ENCODE results near the gene SPTBN5. TPM values are rescaled to one million over a fixed set of nuclear protein-coding genes. Genes with fewer than 3 reads are reported as not detected.
"Not testable (repeated sequence)": the region's sequence is repeated elsewhere in the genome, so short reads cannot be mapped to it uniquely, and the experiment has no call there.

The SPTBN5 gene
- total and polyA plus RNA-seq, 2 experiments from 2014 or later, result 0.70 to 2.1 TPM

- Histone ChIP-seq H3K4me1 (ENCODE audit: low read depth) (no peaks in the 10 kb centered on the region), H3K4me3 (no peak overlapping the region), H3K9me3 (ENCODE audit: low read depth) (no peaks in the 10 kb centered on the region), H3K27ac (no peak overlapping the region), H3K27me3 (no peaks in the 10 kb centered on the region), H3K36me3 (no peaks in the 10 kb centered on the region)
- DNase-seq (ENCODE audit: low read depth in 1 of 2, low spot score in 1 of 2), result no peak
- TF ChIP-seq, protein P1, sequence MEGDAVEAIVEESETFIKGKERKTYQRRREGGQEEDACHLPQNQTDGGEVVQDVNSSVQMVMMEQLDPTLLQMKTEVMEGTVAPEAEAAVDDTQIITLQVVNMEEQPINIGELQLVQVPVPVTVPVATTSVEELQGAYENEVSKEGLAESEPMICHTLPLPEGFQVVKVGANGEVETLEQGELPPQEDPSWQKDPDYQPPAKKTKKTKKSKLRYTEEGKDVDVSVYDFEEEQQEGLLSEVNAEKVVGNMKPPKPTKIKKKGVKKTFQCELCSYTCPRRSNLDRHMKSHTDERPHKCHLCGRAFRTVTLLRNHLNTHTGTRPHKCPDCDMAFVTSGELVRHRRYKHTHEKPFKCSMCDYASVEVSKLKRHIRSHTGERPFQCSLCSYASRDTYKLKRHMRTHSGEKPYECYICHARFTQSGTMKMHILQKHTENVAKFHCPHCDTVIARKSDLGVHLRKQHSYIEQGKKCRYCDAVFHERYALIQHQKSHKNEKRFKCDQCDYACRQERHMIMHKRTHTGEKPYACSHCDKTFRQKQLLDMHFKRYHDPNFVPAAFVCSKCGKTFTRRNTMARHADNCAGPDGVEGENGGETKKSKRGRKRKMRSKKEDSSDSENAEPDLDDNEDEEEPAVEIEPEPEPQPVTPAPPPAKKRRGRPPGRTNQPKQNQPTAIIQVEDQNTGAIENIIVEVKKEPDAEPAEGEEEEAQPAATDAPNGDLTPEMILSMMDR (IDR thresholded peaks at IDR 0.05; ENCODE audit: low read depth, low read length), result no peak
These were observed 57.0 kb downstream of the SPTBN5 start for GRCh38 chr15:41836713-41837454.

- no peak overlapping the region for H3K27ac ChIP-seq
- H3K36me3 ChIP-seq, result no peaks in the 10 kb centered on the region
- TF ChIP-seq, protein P1 (IDR thresholded peaks at IDR 0.05; ENCODE audit: low read depth, low read length), result no peak
- no peaks in the 10 kb centered on the region for H3K27me3 ChIP-seq
- DNase-seq (ENCODE audit: low read depth in 1 of 2, low spot score in 1 of 2), result no peak
- H3K9me3 ChIP-seq (ENCODE audit: low read depth), result no peaks in the 10 kb centered on the region
- no peaks in the 10 kb centered on the region for H3K4me1 ChIP-seq (ENCODE audit: low read depth)
- H3K4me3 ChIP-seq, result no peak overlapping the region
These were observed 57.8 kb downstream of the SPTBN5 start for GRCh38 chr15:41836073-41836472.

DNA sequence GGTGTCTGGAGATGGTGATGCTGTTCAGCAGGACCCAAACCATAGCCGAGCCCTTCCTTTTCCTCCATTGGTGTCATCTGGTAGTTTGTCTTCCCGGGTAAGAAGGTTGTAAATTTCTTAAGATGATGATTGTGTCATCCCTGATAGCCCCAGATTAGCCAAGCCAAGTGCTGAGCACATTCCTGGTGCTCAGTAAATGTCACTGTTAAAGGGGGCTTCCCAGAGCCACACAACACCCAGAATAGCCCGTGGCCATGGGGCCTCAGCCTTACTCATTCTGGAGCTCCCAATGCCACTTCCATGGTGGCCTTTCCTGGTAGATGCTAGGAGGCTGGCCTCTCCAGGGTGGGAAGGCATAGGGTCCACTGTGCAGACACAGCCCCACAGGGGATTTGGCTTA, 59.8 kb downstream of the SPTBN5 start:
- Histone ChIP-seq H3K4me1 (ENCODE audit: low read depth) (no peaks in the 10 kb centered on the region), H3K4me3 (no peak overlapping the region), H3K36me3 (no peaks in the 10 kb centered on the region), H3K27ac (no peak overlapping the region), H3K9me3 (ENCODE audit: low read depth) (no peaks in the 10 kb centered on the region), H3K27me3 (no peaks in the 10 kb centered on the region)
- TF ChIP-seq, protein P1 (IDR thresholded peaks at IDR 0.05; ENCODE audit: low read depth, low read length), result no peak
- no peak for DNase-seq (ENCODE audit: low read depth in 1 of 2, low spot score in 1 of 2)

- H3K27ac ChIP-seq, result no peak overlapping the region
- DNase-seq (ENCODE audit: low read depth in 1 of 2, low spot score in 1 of 2), result no peak
- H3K4me1 ChIP-seq (ENCODE audit: low read depth), result no peaks in the 10 kb centered on the region
- H3K27me3 ChIP-seq, result no peaks in the 10 kb centered on the region
- H3K4me3 ChIP-seq, result no peak overlapping the region
- H3K9me3 ChIP-seq (ENCODE audit: low read depth), result no peaks in the 10 kb centered on the region
- H3K36me3 ChIP-seq, result no peaks in the 10 kb centered on the region
- TF ChIP-seq, protein P1 (IDR thresholded peaks at IDR 0.05; ENCODE audit: low read depth, low read length), result no peak
These were observed 61.0 kb downstream of the SPTBN5 start for GRCh38 chr15:41832875-41833274.

GRCh38 chr15:41832208-41832607, 61.6 kb downstream of the SPTBN5 start:
- TF ChIP-seq, protein P1 (IDR thresholded peaks at IDR 0.05; ENCODE audit: low read depth, low read length), result no peak
- H3K9me3 ChIP-seq (ENCODE audit: low read depth), result no peaks in the 10 kb centered on the region
- H3K4me3 ChIP-seq, result no peak overlapping the region
- DNase-seq (ENCODE audit: low read depth in 1 of 2, low spot score in 1 of 2), result no peak
- no peaks in the 10 kb centered on the region for H3K4me1 ChIP-seq (ENCODE audit: low read depth)
- no peaks in the 10 kb centered on the region for H3K27me3 ChIP-seq
- H3K36me3 ChIP-seq, result no peaks in the 10 kb centered on the region
- no peak overlapping the region for H3K27ac ChIP-seq

DNA sequence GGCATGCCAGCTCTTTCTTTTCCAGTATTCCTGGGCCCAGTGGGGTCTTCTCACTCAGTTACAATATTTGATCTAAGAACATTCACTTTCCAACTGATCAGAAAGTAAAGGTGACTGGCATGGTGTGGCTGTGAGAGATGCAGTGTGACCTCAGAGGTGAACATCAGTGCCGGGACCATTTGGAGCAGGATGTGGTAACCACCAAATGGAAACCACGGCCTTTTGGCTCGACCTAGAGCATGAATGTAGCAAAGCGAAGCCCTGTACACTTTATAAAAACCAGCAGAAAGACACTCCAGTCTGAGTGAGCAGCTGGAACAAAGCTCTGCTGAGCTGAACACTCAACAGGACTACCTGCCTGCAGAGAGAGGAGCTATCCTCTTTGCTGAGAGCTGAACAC, 62.6 kb downstream of the SPTBN5 start:
- H3K36me3 ChIP-seq, H3K27me3 ChIP-seq: not testable (repeated sequence)

More for the DNA sequence above, 62.6 kb downstream of the SPTBN5 start:
- not testable (repeated sequence) for H3K9me3 ChIP-seq (ENCODE audit: low read depth); H3K4me3 ChIP-seq; DNase-seq (ENCODE audit: low read depth in 1 of 2, low spot score in 1 of 2); H3K4me1 ChIP-seq (ENCODE audit: low read depth); H3K27ac ChIP-seq
